Measurements from ENCODE around the gene PTEN. TPM values are rescaled to one million over a fixed set of nuclear protein-coding genes. Genes with fewer than 3 reads are reported as not detected.
"Not testable (repeated sequence)": the region's sequence is repeated elsewhere in the genome, so short reads cannot be mapped to it uniquely, and the experiment has no call there.

Gene PTEN
- total and polyA plus RNA-seq, 4 donors, result 29.4 to 334 (median 64.1) TPM

- ATAC-seq (ENCODE audit: insufficient read depth, low FRiP score) (no peak), DNase-seq (no peak)
- no peaks in the 10 kb centered on the region for H3K9me3 ChIP-seq (ENCODE audit: control insufficient read depth in 4 of 4, insufficient read depth in 3 of 4, low read length in 3 of 4)
- no peak overlapping the region for H3K9ac ChIP-seq (ENCODE audit: insufficient read depth in 1 of 2, low read length in 2 of 2)
- peaks cover 0 to 14% (median 0%) of the 10 kb centered on the region in 5 donors for H3K4me1 ChIP-seq (ENCODE audit: control insufficient read depth in 5 of 5, insufficient read depth in 5 of 5, low read length in 5 of 5)
- no peak overlapping the region for H3K4me3 ChIP-seq
- H3K36me3 ChIP-seq (ENCODE audit: control insufficient read depth in 4 of 4, insufficient read depth in 4 of 4, low read length in 4 of 4), result peaks cover 1 to 19% (median 6%) of the 10 kb centered on the region in 4 donors
- no peak overlapping the region for H3K27ac ChIP-seq (ENCODE audit: low read depth in 1 of 2, low read length in 1 of 2)
- TF ChIP-seq CTCF (IDR thresholded peaks at IDR 0.05; ENCODE audit: control extremely low read depth, extremely low read depth), result no peak
- 65 to 77% methylated on average over 1 of the region's 1 CpG for WGBS, 2 donors
- no peaks in the 10 kb centered on the region for H3K27me3 ChIP-seq (ENCODE audit: control insufficient read depth in 3 of 3, insufficient read depth in 3 of 3, low read length in 2 of 3)
Measured at GRCh38 chr10:87895430-87895829, 32.0 kb downstream of the PTEN start.

- Histone ChIP-seq H3K9me3 (ENCODE audit: control insufficient read depth in 4 of 4, insufficient read depth in 3 of 4, low read length in 3 of 4) (no peaks in the 10 kb centered on the region), H3K4me1 (ENCODE audit: control insufficient read depth in 5 of 5, insufficient read depth in 5 of 5, low read length in 5 of 5) (peaks cover 0 to 14% (median 0%) of the 10 kb centered on the region in 5 donors), H3K4me3 (no peak overlapping the region), H3K27me3 (ENCODE audit: control insufficient read depth in 3 of 3, insufficient read depth in 3 of 3, low read length in 2 of 3) (no peaks in the 10 kb centered on the region), H3K27ac (ENCODE audit: low read depth in 1 of 2, low read length in 1 of 2) (no peak overlapping the region), H3K36me3 (ENCODE audit: control insufficient read depth in 4 of 4, insufficient read depth in 4 of 4, low read length in 4 of 4) (peaks cover 1 to 19% (median 6%) of the 10 kb centered on the region in 4 donors), H3K9ac (ENCODE audit: insufficient read depth in 1 of 2, low read length in 2 of 2) (no peak overlapping the region)
- TF ChIP-seq CTCF (IDR thresholded peaks at IDR 0.05; ENCODE audit: control extremely low read depth, extremely low read depth), result no peak
- ATAC-seq (ENCODE audit: insufficient read depth, low FRiP score), result no peak
- DNase-seq, result no peak
- whole genome bisulfite sequencing, 2 donors, result 64 to 77% methylated on average over 2 of the region's 2 CpGs
Measured at GRCh38 chr10:87896216-87896615, 32.8 kb downstream of the PTEN start.

- H3K9me3 ChIP-seq (ENCODE audit: control insufficient read depth in 4 of 4, insufficient read depth in 3 of 4, low read length in 3 of 4); ATAC-seq (ENCODE audit: insufficient read depth, low FRiP score); H3K9ac ChIP-seq (ENCODE audit: insufficient read depth in 1 of 2, low read length in 2 of 2); H3K27ac ChIP-seq (ENCODE audit: low read depth in 1 of 2, low read length in 1 of 2); H3K27me3 ChIP-seq (ENCODE audit: control insufficient read depth in 3 of 3, insufficient read depth in 3 of 3, low read length in 2 of 3); H3K4me1 ChIP-seq (ENCODE audit: control insufficient read depth in 5 of 5, insufficient read depth in 5 of 5, low read length in 5 of 5); H3K4me3 ChIP-seq; DNase-seq: not testable (repeated sequence)
- peaks cover 1 to 20% (median 3%) of the 10 kb centered on the region in 4 donors for H3K36me3 ChIP-seq (ENCODE audit: control insufficient read depth in 4 of 4, insufficient read depth in 4 of 4, low read length in 4 of 4)
- WGBS, 2 donors, result 97% methylated on average over 8 of the region's 8 CpGs
Measured at GRCh38 chr10:87897957-87898356, 34.5 kb downstream of the PTEN start.

GRCh38 chr10:87903396-87903795 is 40.0 kb downstream of the PTEN start:
- 96 to 98% methylated on average over 8 of the region's 8 CpGs for WGBS, 2 donors
- H3K9ac ChIP-seq (ENCODE audit: insufficient read depth in 1 of 2, low read length in 2 of 2); H3K4me1 ChIP-seq (ENCODE audit: control insufficient read depth in 5 of 5, insufficient read depth in 5 of 5, low read length in 5 of 5); H3K27ac ChIP-seq (ENCODE audit: low read depth in 1 of 2, low read length in 1 of 2); DNase-seq; ATAC-seq (ENCODE audit: insufficient read depth, low FRiP score); H3K4me3 ChIP-seq; H3K9me3 ChIP-seq (ENCODE audit: control insufficient read depth in 4 of 4, insufficient read depth in 3 of 4, low read length in 3 of 4); H3K27me3 ChIP-seq (ENCODE audit: control insufficient read depth in 3 of 3, insufficient read depth in 3 of 3, low read length in 2 of 3): not testable (repeated sequence)
- peaks cover 0 to 23% (median 6%) of the 10 kb centered on the region in 4 donors for H3K36me3 ChIP-seq (ENCODE audit: control insufficient read depth in 4 of 4, insufficient read depth in 4 of 4, low read length in 4 of 4)

All from lung (tissue), 12 donors.